ENCODE results near the gene POLR2E. TPM values are rescaled to one million over a fixed set of nuclear protein-coding genes. Genes with fewer than 3 reads are reported as not detected.

POLR2E gene
- total and polyA plus RNA-seq, 4 donors, result 51.8 to 211 (median 171) TPM

GRCh38 chr19:1051791-1052190 lies 43.4 kb downstream of the POLR2E start:
- Histone ChIP-seq H3K9ac (ENCODE audit: low read depth in 1 of 2, low read length in 2 of 2) (no peak overlapping the region), H3K27ac (ENCODE audit: low read depth in 1 of 2, low read length in 2 of 2) (no peak overlapping the region), H3K9me3 (ENCODE audit: control insufficient read depth in 4 of 4, low read length in 3 of 4) (peaks cover 0 to under 1% (median 0%) of the 10 kb centered on the region in 4 donors), H3K27me3 (ENCODE audit: control insufficient read depth in 4 of 4, insufficient read depth in 4 of 4, low read length in 3 of 4) (no peaks in the 10 kb centered on the region), H3K4me3 (ENCODE audit: low read depth in 1 of 3, low read length in 3 of 3) (no peak overlapping the region), H3K36me3 (ENCODE audit: control insufficient read depth in 4 of 4, insufficient read depth in 3 of 4, low read depth in 1 of 4, low read length in 3 of 4) (peaks cover 0 to 2% (median 0%) of the 10 kb centered on the region in 4 donors), H3K4me1 (ENCODE audit: control insufficient read depth in 4 of 4, insufficient read depth in 4 of 4, low read length in 3 of 4) (peaks cover 0 to 2% (median 0%) of the 10 kb centered on the region in 4 donors)
- DNase-seq (ENCODE audit: low spot score), result no peak
- WGBS, result 91% methylated on average over 17 of the region's 17 CpGs
- TF ChIP-seq RXRA (IDR thresholded peaks at IDR 0.05) (no peak), FOXA2 (IDR thresholded peaks at IDR 0.05) (no peak)

GRCh38 chr19:1050989-1051788 lies 44.0 kb downstream of the POLR2E start:
- H3K36me3 ChIP-seq (ENCODE audit: control insufficient read depth in 4 of 4, insufficient read depth in 3 of 4, low read depth in 1 of 4, low read length in 3 of 4), result peaks cover 0 to 3% (median 0%) of the 10 kb centered on the region in 4 donors
- 93% methylated on average over 31 of the region's 31 CpGs for WGBS
- H3K9me3 ChIP-seq (ENCODE audit: control insufficient read depth in 4 of 4, low read length in 3 of 4), result no peaks in the 10 kb centered on the region
- no peak overlapping the region for H3K27ac ChIP-seq (ENCODE audit: low read depth in 1 of 2, low read length in 2 of 2)
- TF ChIP-seq NR2F2 (IDR thresholded peaks at IDR 0.05) (no peak), YY1 (IDR thresholded peaks at IDR 0.05) (no peak), FOXA2 (IDR thresholded peaks at IDR 0.05) (no peak), SP1 (IDR thresholded peaks at IDR 0.05) (no peak), GABPA (IDR thresholded peaks at IDR 0.05 in 1 of 2, conservative IDR thresholded peaks at IDR 0.05 in 1 of 2) (no peak), TAF1 (conservative IDR thresholded peaks at IDR 0.05) (no peak), RXRA (IDR thresholded peaks at IDR 0.05) (no peak), JUND (IDR thresholded peaks at IDR 0.05) (no peak), ATF3 (IDR thresholded peaks at IDR 0.05) (no peak), RAD21 (IDR thresholded peaks at IDR 0.05) (no peak), EGR1 (IDR thresholded peaks at IDR 0.05; ENCODE audit: low read depth in 2 of 2) (no peak), HNF4G (IDR thresholded peaks at IDR 0.05) (no peak), FOXA1 (IDR thresholded peaks at IDR 0.05) (no peak), CTCF (IDR thresholded peaks at IDR 0.05; ENCODE audit: low read depth, low read length, missing input control) (no peak), HNF4A (conservative IDR thresholded peaks at IDR 0.05) (no peak)
- TF ChIP-seq, protein P1, sequence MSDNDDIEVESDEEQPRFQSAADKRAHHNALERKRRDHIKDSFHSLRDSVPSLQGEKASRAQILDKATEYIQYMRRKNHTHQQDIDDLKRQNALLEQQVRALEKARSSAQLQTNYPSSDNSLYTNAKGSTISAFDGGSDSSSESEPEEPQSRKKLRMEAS (IDR thresholded peaks at IDR 0.05), result no peak
- TF ChIP-seq, protein P2, sequence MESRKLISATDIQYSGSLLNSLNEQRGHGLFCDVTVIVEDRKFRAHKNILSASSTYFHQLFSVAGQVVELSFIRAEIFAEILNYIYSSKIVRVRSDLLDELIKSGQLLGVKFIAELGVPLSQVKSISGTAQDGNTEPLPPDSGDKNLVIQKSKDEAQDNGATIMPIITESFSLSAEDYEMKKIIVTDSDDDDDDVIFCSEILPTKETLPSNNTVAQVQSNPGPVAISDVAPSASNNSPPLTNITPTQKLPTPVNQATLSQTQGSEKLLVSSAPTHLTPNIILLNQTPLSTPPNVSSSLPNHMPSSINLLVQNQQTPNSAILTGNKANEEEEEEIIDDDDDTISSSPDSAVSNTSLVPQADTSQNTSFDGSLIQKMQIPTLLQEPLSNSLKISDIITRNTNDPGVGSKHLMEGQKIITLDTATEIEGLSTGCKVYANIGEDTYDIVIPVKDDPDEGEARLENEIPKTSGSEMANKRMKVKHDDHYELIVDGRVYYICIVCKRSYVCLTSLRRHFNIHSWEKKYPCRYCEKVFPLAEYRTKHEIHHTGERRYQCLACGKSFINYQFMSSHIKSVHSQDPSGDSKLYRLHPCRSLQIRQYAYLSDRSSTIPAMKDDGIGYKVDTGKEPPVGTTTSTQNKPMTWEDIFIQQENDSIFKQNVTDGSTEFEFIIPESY (IDR thresholded peaks at IDR 0.05), result no peak
- TF ChIP-seq, protein P3, sequence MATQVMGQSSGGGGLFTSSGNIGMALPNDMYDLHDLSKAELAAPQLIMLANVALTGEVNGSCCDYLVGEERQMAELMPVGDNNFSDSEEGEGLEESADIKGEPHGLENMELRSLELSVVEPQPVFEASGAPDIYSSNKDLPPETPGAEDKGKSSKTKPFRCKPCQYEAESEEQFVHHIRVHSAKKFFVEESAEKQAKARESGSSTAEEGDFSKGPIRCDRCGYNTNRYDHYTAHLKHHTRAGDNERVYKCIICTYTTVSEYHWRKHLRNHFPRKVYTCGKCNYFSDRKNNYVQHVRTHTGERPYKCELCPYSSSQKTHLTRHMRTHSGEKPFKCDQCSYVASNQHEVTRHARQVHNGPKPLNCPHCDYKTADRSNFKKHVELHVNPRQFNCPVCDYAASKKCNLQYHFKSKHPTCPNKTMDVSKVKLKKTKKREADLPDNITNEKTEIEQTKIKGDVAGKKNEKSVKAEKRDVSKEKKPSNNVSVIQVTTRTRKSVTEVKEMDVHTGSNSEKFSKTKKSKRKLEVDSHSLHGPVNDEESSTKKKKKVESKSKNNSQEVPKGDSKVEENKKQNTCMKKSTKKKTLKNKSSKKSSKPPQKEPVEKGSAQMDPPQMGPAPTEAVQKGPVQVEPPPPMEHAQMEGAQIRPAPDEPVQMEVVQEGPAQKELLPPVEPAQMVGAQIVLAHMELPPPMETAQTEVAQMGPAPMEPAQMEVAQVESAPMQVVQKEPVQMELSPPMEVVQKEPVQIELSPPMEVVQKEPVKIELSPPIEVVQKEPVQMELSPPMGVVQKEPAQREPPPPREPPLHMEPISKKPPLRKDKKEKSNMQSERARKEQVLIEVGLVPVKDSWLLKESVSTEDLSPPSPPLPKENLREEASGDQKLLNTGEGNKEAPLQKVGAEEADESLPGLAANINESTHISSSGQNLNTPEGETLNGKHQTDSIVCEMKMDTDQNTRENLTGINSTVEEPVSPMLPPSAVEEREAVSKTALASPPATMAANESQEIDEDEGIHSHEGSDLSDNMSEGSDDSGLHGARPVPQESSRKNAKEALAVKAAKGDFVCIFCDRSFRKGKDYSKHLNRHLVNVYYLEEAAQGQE (IDR thresholded peaks at IDR 0.05), result no peak
- no peaks in the 10 kb centered on the region for H3K27me3 ChIP-seq (ENCODE audit: control insufficient read depth in 4 of 4, insufficient read depth in 4 of 4, low read length in 3 of 4)
- no peak overlapping the region for H3K4me3 ChIP-seq (ENCODE audit: low read depth in 1 of 3, low read length in 3 of 3)
- H3K4me1 ChIP-seq (ENCODE audit: control insufficient read depth in 4 of 4, insufficient read depth in 4 of 4, low read length in 3 of 4), result peaks cover 0 to 2% (median 0%) of the 10 kb centered on the region in 4 donors
- no peak for DNase-seq (ENCODE audit: low spot score)
- no peak overlapping the region for H3K9ac ChIP-seq (ENCODE audit: low read depth in 1 of 2, low read length in 2 of 2)
